Measurements from ENCODE around the gene POLR3C. TPM values are rescaled to one million over a fixed set of nuclear protein-coding genes. Genes with fewer than 3 reads are reported as not detected.

Gene POLR3C
- total and polyA plus RNA-seq, 2 experiments from 2014 or later = 15.1 to 23.9 TPM

DNA sequence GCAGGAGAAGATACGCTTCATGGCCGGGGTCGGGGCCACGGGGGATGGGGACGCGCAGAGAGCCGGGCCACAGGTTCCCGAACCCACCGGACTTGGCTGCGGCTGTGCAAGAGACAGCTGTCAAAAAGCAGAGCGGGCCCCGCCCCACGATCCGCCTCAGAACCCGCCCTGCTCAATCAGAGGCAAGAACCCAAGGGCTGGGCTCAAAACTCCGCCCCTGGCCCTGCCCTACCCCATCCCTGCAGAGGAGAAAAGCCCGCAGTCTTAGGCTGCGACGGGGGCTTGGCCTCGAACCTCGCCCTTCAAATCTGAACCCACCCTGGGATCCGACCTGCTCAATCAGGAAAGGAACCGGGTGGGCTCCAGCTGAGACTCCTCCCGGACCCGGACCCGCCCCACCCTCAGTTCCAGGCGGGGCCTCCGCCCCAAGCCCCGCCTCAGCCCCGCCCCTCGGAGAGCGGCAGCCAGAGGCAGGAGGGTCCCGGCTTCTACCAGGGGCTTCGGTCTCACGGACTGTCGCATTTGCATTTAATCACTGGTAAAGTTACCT lies 61.8 kb downstream of the POLR3C start, which contains the start of gene ANKRD35:
Gene ANKRD35, minus strand, starts transcription at position 129 of the 550 bp plus-strand sequence. Its CDS starts 108 bp downstream, at position 21.
- TF ChIP-seq CREB1 (CRISPR knock-in tag; IDR thresholded peaks at IDR 0.05; ENCODE audit: low read depth) = no peak
- TF ChIP-seq, protein P1, sequence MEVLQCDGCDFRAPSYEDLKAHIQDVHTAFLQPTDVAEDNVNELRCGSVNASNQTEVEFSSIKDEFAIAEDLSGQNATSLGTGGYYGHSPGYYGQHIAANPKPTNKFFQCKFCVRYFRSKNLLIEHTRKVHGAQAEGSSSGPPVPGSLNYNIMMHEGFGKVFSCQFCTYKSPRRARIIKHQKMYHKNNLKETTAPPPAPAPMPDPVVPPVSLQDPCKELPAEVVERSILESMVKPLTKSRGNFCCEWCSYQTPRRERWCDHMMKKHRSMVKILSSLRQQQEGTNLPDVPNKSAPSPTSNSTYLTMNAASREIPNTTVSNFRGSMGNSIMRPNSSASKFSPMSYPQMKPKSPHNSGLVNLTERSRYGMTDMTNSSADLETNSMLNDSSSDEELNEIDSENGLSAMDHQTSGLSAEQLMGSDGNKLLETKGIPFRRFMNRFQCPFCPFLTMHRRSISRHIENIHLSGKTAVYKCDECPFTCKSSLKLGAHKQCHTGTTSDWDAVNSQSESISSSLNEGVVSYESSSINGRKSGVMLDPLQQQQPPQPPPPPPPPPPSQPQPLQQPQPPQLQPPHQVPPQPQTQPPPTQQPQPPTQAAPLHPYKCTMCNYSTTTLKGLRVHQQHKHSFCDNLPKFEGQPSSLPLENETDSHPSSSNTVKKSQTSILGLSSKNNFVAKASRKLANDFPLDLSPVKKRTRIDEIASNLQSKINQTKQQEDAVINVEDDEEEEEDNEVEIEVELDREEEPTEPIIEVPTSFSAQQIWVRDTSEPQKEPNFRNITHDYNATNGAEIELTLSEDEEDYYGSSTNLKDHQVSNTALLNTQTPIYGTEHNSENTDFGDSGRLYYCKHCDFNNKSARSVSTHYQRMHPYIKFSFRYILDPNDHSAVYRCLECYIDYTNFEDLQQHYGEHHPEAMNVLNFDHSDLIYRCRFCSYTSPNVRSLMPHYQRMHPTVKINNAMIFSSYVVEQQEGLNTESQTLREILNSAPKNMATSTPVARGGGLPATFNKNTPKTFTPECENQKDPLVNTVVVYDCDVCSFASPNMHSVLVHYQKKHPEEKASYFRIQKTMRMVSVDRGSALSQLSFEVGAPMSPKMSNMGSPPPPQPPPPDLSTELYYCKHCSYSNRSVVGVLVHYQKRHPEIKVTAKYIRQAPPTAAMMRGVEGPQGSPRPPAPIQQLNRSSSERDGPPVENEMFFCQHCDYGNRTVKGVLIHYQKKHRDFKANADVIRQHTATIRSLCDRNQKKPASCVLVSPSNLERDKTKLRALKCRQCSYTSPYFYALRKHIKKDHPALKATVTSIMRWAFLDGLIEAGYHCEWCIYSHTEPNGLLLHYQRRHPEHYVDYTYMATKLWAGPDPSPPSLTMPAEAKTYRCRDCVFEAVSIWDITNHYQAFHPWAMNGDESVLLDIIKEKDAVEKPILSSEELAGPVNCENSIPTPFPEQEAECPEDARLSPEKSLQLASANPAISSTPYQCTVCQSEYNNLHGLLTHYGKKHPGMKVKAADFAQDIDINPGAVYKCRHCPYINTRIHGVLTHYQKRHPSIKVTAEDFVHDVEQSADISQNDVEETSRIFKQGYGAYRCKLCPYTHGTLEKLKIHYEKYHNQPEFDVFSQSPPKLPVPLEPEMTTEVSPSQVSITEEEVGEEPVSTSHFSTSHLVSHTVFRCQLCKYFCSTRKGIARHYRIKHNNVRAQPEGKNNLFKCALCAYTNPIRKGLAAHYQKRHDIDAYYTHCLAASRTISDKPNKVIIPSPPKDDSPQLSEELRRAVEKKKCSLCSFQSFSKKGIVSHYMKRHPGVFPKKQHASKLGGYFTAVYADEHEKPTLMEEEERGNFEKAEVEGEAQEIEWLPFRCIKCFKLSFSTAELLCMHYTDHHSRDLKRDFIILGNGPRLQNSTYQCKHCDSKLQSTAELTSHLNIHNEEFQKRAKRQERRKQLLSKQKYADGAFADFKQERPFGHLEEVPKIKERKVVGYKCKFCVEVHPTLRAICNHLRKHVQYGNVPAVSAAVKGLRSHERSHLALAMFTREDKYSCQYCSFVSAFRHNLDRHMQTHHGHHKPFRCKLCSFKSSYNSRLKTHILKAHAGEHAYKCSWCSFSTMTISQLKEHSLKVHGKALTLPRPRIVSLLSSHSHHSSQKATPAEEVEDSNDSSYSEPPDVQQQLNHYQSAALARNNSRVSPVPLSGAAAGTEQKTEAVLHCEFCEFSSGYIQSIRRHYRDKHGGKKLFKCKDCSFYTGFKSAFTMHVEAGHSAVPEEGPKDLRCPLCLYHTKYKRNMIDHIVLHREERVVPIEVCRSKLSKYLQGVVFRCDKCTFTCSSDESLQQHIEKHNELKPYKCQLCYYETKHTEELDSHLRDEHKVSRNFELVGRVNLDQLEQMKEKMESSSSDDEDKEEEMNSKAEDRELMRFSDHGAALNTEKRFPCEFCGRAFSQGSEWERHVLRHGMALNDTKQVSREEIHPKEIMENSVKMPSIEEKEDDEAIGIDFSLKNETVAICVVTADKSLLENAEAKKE (CRISPR knock-in tag; IDR thresholded peaks at IDR 0.05) = no peak
- TF ChIP-seq JUNB (IDR thresholded peaks at IDR 0.05; ENCODE audit: unreplicated experiment) = no peak
- no peak for TF ChIP-seq POLR2AphosphoS5 (IDR thresholded peaks at IDR 0.05; ENCODE audit: low read depth)
- no peak for TF ChIP-seq ZNF114 (CRISPR knock-in tag; IDR thresholded peaks at IDR 0.05)
- no peak for TF ChIP-seq ETS1 (IDR thresholded peaks at IDR 0.05)
- no peak for TF ChIP-seq NANOG (IDR thresholded peaks at IDR 0.05; ENCODE audit: borderline replicate concordance)
- no peak for TF ChIP-seq ZNF331 (CRISPR knock-in tag; IDR thresholded peaks at IDR 0.05; ENCODE audit: low read depth)
- no peak for TF ChIP-seq CTCF (conservative IDR thresholded peaks at IDR 0.05; ENCODE audit: low read depth in 2 of 2)
- TF ChIP-seq EZH2phosphoT487 (IDR thresholded peaks at IDR 0.05; ENCODE audit: unreplicated experiment) = no peak
- TF ChIP-seq STAT1 (IDR thresholded peaks at IDR 0.05; ENCODE audit: unreplicated experiment) = no peak
- Histone ChIP-seq H2AFZ (peak within 1 kb of the TSS; percentile 98), H3K4me3 (peak within 1 kb of the TSS; percentile 85), H3K27me3 (ENCODE audit: insufficient read depth) (peaks cover 29% of the 10 kb centered on the region), H3K27ac (ENCODE audit: low read depth) (no peak within 1 kb of the TSS), H3K9me2 (ENCODE audit: insufficient read depth) (no peaks in the 10 kb centered on the region), H3K4me1 (ENCODE audit: insufficient read depth) (peaks cover 11% of the 10 kb centered on the region; the same call in 1 of the 2 replicates), H3K79me2 (replicated peaks; ENCODE audit: insufficient read depth) (no peaks in the 10 kb centered on the region), H3K36me3 (ENCODE audit: insufficient read depth) (no peaks in the 10 kb centered on the region), H4K20me1 (replicated peaks; ENCODE audit: insufficient read depth) (no peaks in the 10 kb centered on the region), H3K4me2 (peak within 1 kb of the TSS; percentile 91), H3F3A (replicated peaks; ENCODE audit: low read depth) (no peaks in the 10 kb centered on the region)
- DNase-seq (ENCODE audit: low spot score) (peak; percentile 93), ATAC-seq (peak; percentile 97)
- Mint-ChIP-seq H3K4me1 (peaks cover 19% of the 10 kb centered on the region; the same call in 2 of the 3 replicates), H3K36me3 (ENCODE audit: low read depth) (no peaks in the 10 kb centered on the region), H3K4me3 (peak within 1 kb of the TSS; percentile 84), H3K9me3 (no peaks in the 10 kb centered on the region), H3K27ac (no peak within 1 kb of the TSS), H3K27me3 (ENCODE audit: insufficient read depth, low read depth, poor library complexity) (peaks cover 18% of the 10 kb centered on the region)

Data from GM23338 (cell line).